Kidney (tissue), 14 donors: ENCODE data around the gene ZNF560. TPM values are rescaled to one million over a fixed set of nuclear protein-coding genes. Genes with fewer than 3 reads are reported as not detected.

Experiments
- DNase-seq, 5 donors: peaks; one replicate each; pipeline ENCODE4 v3.0.0-alpha.2; 2013 to 2020
- FAIRE-seq: peaks from 2 replicates; lab custom pipeline; 2012; peaks lifted over from hg19 to GRCh38; lab: Jason Lieb, UNC
- H3K27ac ChIP-seq, 2 donors: one replicate each; pipeline ENCODE4 v1.7.0; 2013; ENCODE audit warnings: low read depth in 2 of 2, low read length in 2 of 2, inconsistent platforms in 1 of 2
- H3K27me3 ChIP-seq: one replicate; pipeline ENCODE4 v1.7.1; 2013; ENCODE audit warnings: low read length, inconsistent platforms; ENCODE audit not compliant: control insufficient read depth, insufficient read depth
- H3K36me3 ChIP-seq, 3 donors: one replicate each; pipeline versions ENCODE4 v1.7.0 to v1.7.1; 2013; ENCODE audit warnings: low read length in 3 of 3, control low read depth in 1 of 3, inconsistent platforms in 1 of 3; ENCODE audit not compliant: insufficient read depth in 3 of 3, control insufficient read depth in 2 of 3
- H3K4me1 ChIP-seq, 3 donors: one replicate each; pipeline versions ENCODE4 v1.7.0 to v1.7.1; 2013; ENCODE audit warnings: low read length in 3 of 3, inconsistent platforms in 1 of 3, low read depth in 1 of 3; ENCODE audit not compliant: control insufficient read depth in 2 of 3, insufficient read depth in 2 of 3
- H3K4me3 ChIP-seq, 3 donors: one replicate each; pipeline versions ENCODE4 v1.7.0 to v1.8.1; 2013; ENCODE audit warnings: low read length in 3 of 3, control low read depth in 1 of 3, inconsistent platforms in 1 of 3
- H3K9ac ChIP-seq, 3 donors: one replicate each; pipeline versions ENCODE4 v1.7.0 to v1.7.1; 2013; ENCODE audit warnings: low read length in 3 of 3, control low read depth in 1 of 3, inconsistent platforms in 1 of 3
- H3K9me3 ChIP-seq, 3 donors: one replicate each; pipeline versions ENCODE4 v1.7.0 to v1.7.1; 2013; ENCODE audit warnings: low read length in 3 of 3, control low read depth in 1 of 3, inconsistent platforms in 1 of 3; ENCODE audit not compliant: control insufficient read depth in 2 of 3, insufficient read depth in 1 of 3
- CTCF ChIP-seq: IDR thresholded peaks from 3 replicates; pipeline ENCODE4 v1.5.1; 2012; ENCODE audit warnings: mild to moderate bottlenecking, moderate library complexity, borderline replicate concordance; ENCODE audit not compliant: insufficient read depth; ENCODE audit errors: extremely low read depth
- intact Hi-C: fragments of 100-400 bp; cut with DNase I; formaldehyde crosslinking; loops from one replicate; pipeline ENCODE4 v1.11.1; 2022
- polyA plus RNA-seq: library from polyadenylated mRNA; stranded (reverse); fragments of 350-450 nt; fragmentation: Illumina TruSeq; extraction: RNeasy Lipid Tissue Mini Kit (QIAGEN cat#74804); gene quantifications from one replicate; pipeline ENCODE4 v1.2.3, GENCODE V29; 2014; ENCODE audit warnings: low read depth, low replicate concordance; ENCODE audit not compliant: insufficient read depth
- total RNA-seq: library from RNA; stranded (reverse); fragmentation: NEBNext Ultra II Directional; extraction: Animal tissue kit (Norgen Biotek cat#: 25700); gene quantifications from one replicate; pipeline ENCODE4 v1.2.1, GENCODE V29; 2021
- donor health status: control.
- donor health status: control.
- donor health status: control.
- donor health status: control.
- donor health status: control.
- donor health status: DM: yes; HTN: yes; CAD: no.
- donor health status: Normal renal cell carcinoma (clear cell type).

Gene ZNF560
- total and polyA plus RNA-seq, 2 donors from 2014 or later = not detected

- Histone ChIP-seq H3K4me3 (no peak overlapping the region), H3K36me3 (no peaks in the 10 kb centered on the region), H3K27me3 (no peaks in the 10 kb centered on the region), H3K4me1 (no peaks in the 10 kb centered on the region), H3K9me3 (peaks cover 0 to 21% (median 15%) of the 10 kb centered on the region in 3 donors), H3K27ac (no peak overlapping the region), H3K9ac (no peak overlapping the region)
- intact Hi-C loops = no loop called here
- DNase-seq = no peak
- no peak for TF ChIP-seq CTCF
- no peak for FAIRE-seq
Measured at GRCh38 chr19:9485140-9485539, 13.3 kb downstream of the ZNF560 start.

DNA sequence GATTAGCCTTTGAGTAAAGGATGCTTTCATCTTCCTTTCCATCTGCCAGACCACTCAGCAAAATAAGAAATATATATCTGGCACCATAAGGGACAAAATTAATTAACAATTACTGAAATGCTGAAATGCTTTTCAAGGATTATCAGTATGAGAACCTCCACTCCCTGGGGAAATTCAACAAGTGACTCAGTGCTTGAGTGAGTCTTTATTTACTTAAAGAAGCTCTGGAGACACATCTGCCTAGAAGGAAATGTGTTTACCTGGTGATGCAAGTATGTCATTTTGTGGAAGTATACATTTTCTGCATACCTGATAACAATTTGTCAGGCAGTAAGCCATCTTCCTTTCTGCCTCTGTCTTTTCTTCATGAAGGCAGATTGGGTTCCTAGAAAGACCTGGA, 23.4 kb downstream of the ZNF560 start:
- H3K27me3 ChIP-seq = no peaks in the 10 kb centered on the region
- no peak for TF ChIP-seq CTCF
- no peak for DNase-seq
- H3K4me3 ChIP-seq = no peak overlapping the region
- H3K4me1 ChIP-seq = no peaks in the 10 kb centered on the region
- intact Hi-C loops = no loop called here
- FAIRE-seq = no peak
- peaks cover 0 to 20% (median 12%) of the 10 kb centered on the region in 3 donors for H3K9me3 ChIP-seq
- H3K27ac ChIP-seq = no peak overlapping the region
- H3K9ac ChIP-seq = no peak overlapping the region
- no peaks in the 10 kb centered on the region for H3K36me3 ChIP-seq

- FAIRE-seq = no peak
- no peak for DNase-seq
- Histone ChIP-seq H3K36me3 (no peaks in the 10 kb centered on the region), H3K4me1 (no peaks in the 10 kb centered on the region), H3K27me3 (no peaks in the 10 kb centered on the region), H3K27ac (no peak overlapping the region), H3K9ac (no peak overlapping the region), H3K9me3 (peaks cover 0 to 55% (median 10%) of the 10 kb centered on the region in 3 donors), H3K4me3 (no peak overlapping the region)
- intact Hi-C loops = no loop called here
- no peak for TF ChIP-seq CTCF
Measured at GRCh38 chr19:9467161-9467560, 31.3 kb downstream of the ZNF560 start.

- Histone ChIP-seq H3K9me3 (peaks cover 0 to 48% (median 11%) of the 10 kb centered on the region in 3 donors), H3K36me3 (no peaks in the 10 kb centered on the region), H3K4me1 (no peaks in the 10 kb centered on the region), H3K27me3 (no peaks in the 10 kb centered on the region), H3K4me3 (no peak overlapping the region), H3K9ac (no peak overlapping the region), H3K27ac (no peak overlapping the region)
- intact Hi-C loops = no loop called here
- no peak for TF ChIP-seq CTCF
- FAIRE-seq (no peak), DNase-seq (no peak)
Measured at GRCh38 chr19:9461938-9462337, 36.5 kb downstream of the ZNF560 start.
